Esophagus squamous epithelium (tissue), 4 donors: ENCODE results near the gene MFF.

Experiments used
- POLR2A ChIP-seq, 4 donors: fragments of 450-650 bp; IDR thresholded peaks; one replicate each; pipeline ENCODE4 v1.6.1; 2017; ENCODE audit warnings: antibody characterized with exemption in 4 of 4, mild to moderate bottlenecking in 4 of 4, moderate library complexity in 3 of 4
- TF ChIP-seq, protein P1 (sequence below), 6 experiments: fragments of 450-650 bp in 4 of 6; fragments of 200-600 bp in 2 of 6; sonication (generic) in 2 of 6; IDR thresholded peaks; one replicate each; pipeline ENCODE4 v1.5.1; 2016 to 2019; ENCODE audit warnings: antibody characterized with exemption in 6 of 6, mild to moderate bottlenecking in 4 of 6, moderate library complexity in 4 of 6

DNA sequence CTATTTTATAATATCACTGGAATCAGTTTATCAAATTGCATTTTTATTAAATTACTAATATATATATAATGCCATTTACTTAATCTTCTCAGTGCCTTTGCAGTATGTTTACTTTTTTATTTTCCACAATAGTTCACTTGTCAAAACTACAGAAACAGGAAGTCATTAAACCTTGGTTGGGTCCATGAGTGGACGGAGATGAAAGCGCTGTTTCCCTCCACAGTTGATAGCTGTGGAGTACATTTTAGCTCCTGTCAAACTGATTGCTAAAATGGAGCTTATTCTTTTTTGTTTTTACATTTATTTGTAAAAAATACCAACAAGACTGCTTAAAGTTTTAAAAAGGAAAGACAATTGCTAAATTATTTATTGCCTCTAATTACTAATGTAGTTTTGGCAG is 19.2 kb downstream of the MFF start:
- TF ChIP-seq, protein P1, sequence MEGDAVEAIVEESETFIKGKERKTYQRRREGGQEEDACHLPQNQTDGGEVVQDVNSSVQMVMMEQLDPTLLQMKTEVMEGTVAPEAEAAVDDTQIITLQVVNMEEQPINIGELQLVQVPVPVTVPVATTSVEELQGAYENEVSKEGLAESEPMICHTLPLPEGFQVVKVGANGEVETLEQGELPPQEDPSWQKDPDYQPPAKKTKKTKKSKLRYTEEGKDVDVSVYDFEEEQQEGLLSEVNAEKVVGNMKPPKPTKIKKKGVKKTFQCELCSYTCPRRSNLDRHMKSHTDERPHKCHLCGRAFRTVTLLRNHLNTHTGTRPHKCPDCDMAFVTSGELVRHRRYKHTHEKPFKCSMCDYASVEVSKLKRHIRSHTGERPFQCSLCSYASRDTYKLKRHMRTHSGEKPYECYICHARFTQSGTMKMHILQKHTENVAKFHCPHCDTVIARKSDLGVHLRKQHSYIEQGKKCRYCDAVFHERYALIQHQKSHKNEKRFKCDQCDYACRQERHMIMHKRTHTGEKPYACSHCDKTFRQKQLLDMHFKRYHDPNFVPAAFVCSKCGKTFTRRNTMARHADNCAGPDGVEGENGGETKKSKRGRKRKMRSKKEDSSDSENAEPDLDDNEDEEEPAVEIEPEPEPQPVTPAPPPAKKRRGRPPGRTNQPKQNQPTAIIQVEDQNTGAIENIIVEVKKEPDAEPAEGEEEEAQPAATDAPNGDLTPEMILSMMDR (IDR thresholded peaks at IDR 0.05), result no peak
- no peak for TF ChIP-seq POLR2A (IDR thresholded peaks at IDR 0.05)
